GM19463 (cell line): ENCODE data around the gene BPGM.

Experiments used
- ATAC-seq: cut with Tn5 transposase; IDR thresholded peaks from one replicate; pipeline ENCODE4 v1.9.1; 2021; ENCODE audit warnings: mild to moderate bottlenecking, moderate library complexity; ENCODE audit not compliant: unreplicated experiment

The BPGM gene

GRCh38 chr7:134714470-134715205 is 68.0 kb downstream of the BPGM start:
- ATAC-seq: no peak

DNA sequence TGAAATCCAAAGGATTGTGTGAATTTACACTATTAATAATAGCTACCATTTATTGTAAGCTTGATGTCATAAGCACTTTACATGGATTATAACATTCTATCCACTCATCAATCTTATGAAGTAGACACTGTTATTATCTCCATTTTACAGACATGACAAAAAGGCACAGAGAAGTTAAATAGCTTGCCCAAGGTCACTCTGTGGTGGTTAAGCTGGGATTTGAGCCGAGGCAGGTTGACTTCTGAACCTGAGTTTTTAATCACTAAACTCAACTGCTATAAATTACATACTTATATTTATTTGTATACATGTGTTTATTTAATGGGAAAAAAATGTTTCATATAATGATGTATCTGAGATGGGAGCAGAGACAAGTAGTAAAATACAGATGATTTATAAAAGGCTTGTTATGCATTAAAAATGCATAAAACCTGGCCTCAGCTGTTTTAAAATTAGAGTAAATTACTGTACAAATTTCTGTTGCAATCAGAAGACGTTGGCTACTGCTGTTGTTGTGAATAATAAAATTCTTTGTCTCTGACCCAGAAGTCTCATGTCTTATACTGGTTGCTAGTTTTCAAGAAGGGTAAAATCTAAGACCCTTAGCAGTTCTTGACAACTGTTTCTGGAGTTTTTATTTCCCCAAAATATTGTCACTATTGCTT is 71.7 kb downstream of the BPGM start:
- ATAC-seq: no peak

GRCh38 chr7:134720091-134720935 is 73.7 kb downstream of the BPGM start:
- no peak for ATAC-seq

DNA sequence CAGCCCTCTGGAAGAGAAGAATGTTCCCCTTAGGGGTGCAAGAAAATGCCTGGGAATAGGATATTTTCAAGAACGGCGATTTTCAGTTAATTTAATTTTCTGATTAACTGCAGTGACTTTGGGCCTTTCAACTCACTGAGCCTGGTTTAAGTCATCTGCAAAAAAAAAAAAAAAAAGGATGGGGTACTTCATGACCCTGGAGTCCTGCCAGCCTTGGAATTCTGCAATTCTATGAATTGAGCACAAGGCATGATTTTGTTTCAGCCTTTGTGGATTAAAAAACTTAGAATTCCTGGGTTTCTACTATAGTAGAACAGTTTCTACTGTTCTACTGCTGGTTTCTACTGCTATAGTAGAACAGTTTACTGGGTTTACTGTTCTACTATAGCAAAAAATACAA is 74.5 kb downstream of the BPGM start:
- no peak for ATAC-seq

GRCh38 chr7:134722786-134723322 is 76.2 kb downstream of the BPGM start:
- no peak for ATAC-seq

DNA sequence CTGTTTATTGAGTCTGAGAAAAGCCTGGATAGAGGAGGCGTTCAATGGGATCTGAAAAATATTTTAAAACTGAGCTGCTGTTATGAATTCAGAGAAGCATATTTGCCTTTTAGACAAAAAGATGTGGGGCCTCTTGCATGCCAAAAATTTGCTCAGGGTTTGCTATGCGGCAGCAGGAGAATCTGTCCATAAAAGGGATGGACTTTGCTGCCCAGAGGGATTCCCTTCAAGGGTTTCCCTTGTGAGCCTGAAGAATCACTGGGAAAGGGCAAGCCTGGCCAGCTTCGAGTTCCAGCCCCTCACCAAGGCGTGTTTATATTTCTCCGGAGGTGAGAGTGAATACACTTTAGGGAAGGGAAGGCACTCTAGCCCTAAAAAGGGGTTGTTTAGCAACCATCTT is 77.2 kb downstream of the BPGM start:
- ATAC-seq: no peak

GRCh38 chr7:134724606-134725005 is 78.0 kb downstream of the BPGM start:
- ATAC-seq: no peak

DNA sequence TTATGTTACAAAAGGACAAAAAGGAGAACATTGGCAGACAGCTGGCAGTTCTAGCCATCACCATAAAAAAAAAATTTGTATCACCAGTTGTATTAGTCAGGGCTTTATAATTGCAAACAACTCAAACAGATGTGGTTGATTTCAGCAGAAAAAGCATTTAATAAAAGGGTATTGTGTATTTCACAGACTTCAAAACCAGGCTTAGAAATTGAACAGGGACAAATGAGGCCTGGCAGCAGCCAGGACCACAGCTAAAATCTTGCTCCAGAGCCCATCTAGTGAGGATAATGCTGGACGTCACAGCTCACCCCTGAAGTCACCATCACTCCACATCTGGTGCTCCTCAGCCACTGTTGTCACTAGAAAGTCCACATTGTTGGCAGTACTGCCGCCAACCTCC is 79.9 kb downstream of the BPGM start:
- no peak for ATAC-seq

GRCh38 chr7:134727711-134728110 is 81.1 kb downstream of the BPGM start:
- no peak for ATAC-seq
